AG08396 (cell line): ENCODE measurements around the gene SLX9.
"Not testable (repeated sequence)": the region's sequence is repeated elsewhere in the genome, so short reads cannot be mapped to it uniquely, and the experiment has no call there.

Source experiments
- DNase-seq: peaks from one replicate; pipeline ENCODE4 v3.0.0; 2012; ENCODE audit warnings: low spot score, mixed read lengths

The SLX9 gene

DNA sequence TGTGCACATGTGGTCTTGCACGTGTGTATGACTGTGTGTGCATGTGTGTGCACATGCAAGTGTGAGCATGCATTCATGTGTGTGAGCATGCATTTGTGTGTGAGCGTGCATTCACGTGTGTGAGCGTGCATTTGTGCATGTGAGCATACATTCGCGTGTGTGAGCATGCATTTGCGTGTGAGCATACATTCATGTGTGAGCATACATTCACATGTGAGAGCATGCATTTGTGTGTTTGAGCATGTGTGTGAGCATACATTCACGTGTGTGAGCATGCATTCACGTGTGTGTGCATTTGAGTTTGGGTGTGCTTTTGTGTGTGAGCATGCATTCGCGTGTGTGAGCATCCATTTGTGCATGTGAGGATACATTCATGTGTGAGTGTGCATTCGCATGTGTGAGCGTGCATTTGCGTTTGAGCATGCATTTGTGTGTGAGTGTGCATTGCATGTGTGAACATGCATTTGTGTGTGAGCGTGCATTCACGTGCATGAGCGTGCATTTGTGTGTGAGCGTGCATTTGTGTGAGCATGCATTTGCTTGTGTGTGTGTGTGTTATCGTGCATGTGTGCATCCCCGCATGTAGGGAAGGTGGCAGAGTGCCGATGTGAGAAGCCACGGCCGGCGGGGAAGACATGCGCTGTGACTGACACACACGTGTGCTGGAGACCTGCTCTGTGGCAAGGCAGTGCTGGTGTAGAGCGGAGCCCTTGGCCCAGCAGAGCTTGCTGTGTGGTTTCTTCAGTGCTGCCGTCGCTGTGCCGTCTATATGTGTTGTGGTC lies 37.4 kb upstream of the SLX9 start:
- DNase-seq, result no peak

DNA sequence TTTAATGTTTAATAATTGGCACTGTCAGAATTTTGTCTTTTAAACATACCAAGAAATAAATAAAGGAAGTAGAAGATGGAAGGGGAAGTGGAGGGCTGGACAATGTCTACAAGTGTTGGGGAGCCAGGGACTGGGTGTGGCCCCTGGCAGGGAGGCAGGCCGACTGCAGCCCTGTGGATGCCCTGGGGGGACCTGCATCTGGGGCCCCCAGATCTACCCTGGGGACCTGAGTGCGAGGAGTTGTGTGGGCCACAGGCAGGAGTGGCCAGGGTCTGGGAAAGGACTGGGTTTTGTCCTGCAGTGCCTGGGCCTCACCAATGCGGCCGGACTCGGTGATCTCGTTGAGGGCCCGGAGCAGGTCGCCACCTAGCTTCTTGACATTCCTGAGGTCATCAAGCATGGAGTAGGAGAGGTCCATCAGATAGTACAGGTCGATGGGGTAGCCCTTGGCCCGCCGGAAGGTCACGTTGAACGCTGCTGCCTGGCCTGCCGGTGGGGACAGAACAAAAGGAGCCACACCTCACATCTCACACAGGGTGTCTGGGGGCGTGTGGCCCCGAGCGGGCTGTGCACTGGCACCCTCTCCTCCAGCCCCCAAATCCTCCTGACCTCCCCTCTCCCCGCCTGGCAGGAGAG lies 36.7 kb upstream of the SLX9 start:
- no peak for DNase-seq

- DNase-seq, result no peak
Measured at GRCh38 chr21:44903689-44904088, 36.1 kb upstream of the SLX9 start.

- no peak for DNase-seq
Measured at GRCh38 chr21:44904141-44904923, 35.5 kb upstream of the SLX9 start.

- no peak for DNase-seq
Measured at GRCh38 chr21:44905016-44905727, 34.7 kb upstream of the SLX9 start.

- DNase-seq, result no peak
Measured at GRCh38 chr21:44905728-44906090, 34.1 kb upstream of the SLX9 start.

GRCh38 chr21:44907225-44907965 lies 32.4 kb upstream of the SLX9 start:
- no peak for DNase-seq

GRCh38 chr21:44907966-44908895 lies 31.6 kb upstream of the SLX9 start:
- no peak for DNase-seq

GRCh38 chr21:44908908-44909307 lies 30.9 kb upstream of the SLX9 start:
- no peak for DNase-seq

- DNase-seq, result no peak
Measured at GRCh38 chr21:44909719-44910118, 30.1 kb upstream of the SLX9 start.

DNA sequence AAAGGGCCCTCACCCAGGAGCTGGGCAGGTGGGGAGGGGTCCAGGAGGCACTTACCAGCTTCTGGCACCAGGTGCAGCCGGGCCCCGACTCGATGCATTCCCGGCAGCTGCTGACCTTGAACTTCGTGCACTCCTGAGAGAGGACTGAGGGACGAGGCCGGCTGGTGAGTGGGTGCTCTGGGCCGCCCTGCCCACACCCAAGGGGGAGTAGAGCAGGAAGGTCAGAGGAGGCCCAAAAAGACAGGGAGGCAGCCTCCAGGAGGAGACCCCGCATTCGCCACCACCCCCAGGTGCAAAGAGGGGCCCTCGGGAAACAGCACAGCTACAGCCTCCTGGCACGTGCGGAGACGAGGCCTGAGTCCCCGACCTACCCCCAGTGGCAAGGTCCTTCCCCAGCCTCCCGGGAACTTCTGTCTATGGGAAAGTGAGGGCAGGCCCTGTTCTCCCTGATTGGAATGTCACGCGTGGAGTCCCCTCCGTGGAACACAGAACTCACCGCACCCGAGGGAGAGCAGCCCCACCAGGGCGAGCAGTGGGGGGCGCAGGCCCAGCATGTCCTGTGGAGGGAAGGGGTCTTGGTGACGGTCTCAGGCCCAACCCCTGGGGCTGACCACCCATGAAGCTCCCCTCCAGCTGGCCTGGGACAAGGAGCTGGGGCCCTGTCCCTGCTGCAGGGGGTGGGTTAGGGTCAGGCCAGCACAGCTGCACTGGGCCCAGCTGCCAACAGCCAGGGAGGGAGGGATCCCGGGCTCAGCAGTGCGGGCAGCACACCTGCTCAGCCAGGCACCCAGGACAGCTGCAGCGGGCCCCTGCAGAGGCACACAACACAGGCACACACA lies 29.4 kb upstream of the SLX9 start:
- no peak for DNase-seq

GRCh38 chr21:44911068-44911383 lies 28.8 kb upstream of the SLX9 start:
- no peak for DNase-seq

GRCh38 chr21:44911384-44912157 lies 28.3 kb upstream of the SLX9 start:
- DNase-seq, result no peak

- no peak for DNase-seq
Measured at GRCh38 chr21:44912158-44912473, 27.7 kb upstream of the SLX9 start.

GRCh38 chr21:44912506-44913412 lies 27.1 kb upstream of the SLX9 start:
- not testable (repeated sequence) for DNase-seq

DNA sequence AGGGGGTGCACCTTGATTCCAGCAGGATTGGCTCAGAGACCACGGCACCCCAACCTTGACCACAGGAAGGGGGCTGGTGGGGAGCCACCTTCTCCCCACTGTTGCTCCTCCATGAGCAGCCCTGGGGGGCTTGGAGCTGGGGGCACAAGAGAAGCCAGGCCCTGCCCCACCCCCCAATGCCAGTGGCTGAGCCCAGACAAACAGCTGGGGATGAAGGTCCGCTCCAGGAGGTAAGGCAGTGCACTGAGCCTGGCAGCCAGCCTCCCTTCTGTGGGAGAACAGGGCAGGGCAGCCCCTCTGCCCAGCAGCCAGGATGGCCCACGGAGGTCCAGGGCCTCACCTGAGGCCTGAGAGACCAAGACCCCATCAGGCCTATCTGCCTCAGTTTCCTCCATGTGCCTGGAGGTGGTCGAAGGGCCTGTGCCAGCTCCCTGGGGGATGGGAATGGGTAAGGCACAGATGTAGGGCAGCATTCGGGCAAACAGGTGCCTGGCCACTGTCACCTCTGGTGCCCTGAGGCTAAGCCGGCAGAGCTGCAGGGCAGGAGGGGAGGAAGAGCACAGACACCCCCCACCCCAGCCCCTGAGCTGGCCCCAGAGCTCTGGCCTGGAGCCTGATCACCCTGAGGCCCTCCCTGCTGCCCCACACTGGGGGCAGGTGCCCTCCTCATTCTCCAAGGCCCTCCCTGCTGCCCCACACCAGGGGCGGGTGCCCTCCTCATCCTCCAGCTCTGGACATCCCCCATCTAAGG lies 26.2 kb upstream of the SLX9 start:
- no peak for DNase-seq

DNA sequence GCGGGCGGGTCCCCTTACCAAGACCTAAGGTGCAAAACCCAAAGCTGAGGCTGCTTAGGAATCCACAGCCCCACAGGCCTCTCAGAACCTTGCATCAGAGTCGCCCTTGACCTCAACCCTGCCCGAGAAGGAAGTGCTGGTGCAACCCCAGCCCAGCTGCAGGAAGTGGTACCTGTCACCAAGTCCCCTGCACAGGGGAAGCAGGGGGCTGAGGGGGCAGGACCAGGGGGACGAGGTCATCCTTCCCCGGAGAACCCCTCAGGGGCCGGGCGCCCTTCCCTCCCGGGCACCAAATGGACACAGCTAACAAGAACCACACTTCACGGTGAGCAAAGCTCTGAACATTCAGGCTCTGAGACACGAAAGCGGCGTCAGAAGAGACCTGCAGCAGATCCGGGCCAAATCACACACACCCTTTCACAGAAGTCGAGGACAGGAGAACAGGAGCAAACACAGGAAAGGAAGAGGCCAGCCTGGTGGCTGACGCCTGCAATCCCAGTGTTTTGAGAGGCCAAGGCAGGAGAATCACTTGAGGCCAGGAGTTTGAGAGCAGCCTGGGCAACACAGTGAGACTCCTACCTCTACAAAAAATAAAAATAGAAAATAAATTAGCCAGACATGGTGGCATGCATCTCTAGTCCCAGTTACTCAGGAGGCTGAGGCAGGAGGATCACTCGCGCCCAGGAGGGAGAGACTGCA lies 25.5 kb upstream of the SLX9 start:
- no peak for DNase-seq
